NCI-H187 (cell line): Measurements from ENCODE around the gene TBC1D3C.
"Not testable (repeated sequence)": the region's sequence is repeated elsewhere in the genome, so short reads cannot be mapped to it uniquely, and the experiment has no call there.

Source experiments
- DNase-seq, 2 experiments: peaks; one replicate each; lab custom pipeline; 2025; lab: John Stamatoyannopoulos, UW

Gene TBC1D3C

DNA sequence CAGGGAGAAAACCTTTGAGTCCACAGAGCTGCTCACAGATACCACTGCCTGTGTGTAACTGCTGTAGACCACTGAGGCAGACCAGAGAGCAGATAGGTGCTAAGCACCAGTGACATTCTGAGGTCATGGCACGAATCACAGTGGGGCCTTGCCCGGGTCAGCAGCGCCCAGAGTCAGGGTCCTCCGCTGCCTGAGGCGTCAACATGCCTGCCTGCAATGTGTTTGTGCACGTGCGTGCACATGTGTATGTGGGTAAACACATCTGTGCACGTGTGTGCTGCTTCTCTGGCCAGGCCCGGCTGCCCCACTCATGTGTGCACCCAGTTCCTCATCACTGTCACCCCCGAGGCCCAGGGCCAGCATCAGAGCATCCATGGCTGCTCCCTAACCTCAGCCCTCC lies at the start of gene TBC1D3C:
TBC1D3C (minus strand) TSS at position 101 of the 400 bp plus-strand sequence. CDS start 1,568 bp downstream, outside the sequence.
- DNase-seq: not testable (repeated sequence)

DNA sequence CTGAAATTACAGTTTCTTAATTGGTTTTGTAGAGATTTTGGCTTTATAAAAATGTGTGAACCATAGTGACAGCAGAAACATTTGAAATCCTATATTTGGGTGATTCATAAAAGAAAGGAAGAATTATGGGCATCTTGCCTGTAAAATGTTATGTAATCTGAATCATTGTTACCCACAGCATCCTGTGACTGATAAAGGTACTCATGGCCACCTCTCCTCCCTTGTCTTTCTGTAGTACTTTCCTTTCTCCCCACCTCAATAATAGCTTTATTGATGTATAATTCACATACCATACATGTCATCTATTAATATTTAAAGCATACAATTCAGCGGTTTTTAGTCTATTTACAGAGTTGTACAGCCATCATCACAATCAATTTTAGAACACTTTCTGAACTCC lies 30.8 kb upstream of the TBC1D3C start:
- not testable (repeated sequence) for DNase-seq

DNA sequence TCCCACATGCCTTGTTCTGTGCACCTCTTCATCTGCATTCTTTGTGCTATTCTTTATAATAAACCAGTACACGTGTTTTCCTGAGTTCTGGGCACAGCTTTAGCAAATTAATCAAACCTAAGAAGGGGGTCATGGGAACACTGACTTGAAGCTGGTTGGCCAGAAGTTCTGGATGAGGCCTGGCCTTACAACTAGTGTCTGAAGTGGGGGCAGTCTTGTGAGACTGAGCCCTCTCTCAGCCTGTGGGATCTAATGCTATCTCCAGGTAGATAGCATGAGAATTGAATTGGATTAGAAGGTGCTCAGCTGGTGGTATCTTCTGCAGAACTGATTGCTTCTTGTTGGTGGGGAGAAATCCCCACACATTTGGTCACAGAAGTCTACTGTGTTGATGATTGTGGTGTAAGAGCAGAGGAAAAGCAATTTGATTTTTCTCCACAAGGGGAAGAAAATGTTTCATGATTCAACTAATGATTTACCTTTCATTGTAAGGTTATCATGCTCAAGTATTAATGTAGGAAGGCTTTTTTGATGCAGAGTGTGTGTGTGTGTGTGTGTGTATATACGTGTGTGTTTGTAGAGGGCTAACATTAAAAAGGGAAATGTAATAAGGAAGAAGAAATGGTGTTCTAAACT lies 25.7 kb upstream of the TBC1D3C start:
- not testable (repeated sequence) for DNase-seq

DNA sequence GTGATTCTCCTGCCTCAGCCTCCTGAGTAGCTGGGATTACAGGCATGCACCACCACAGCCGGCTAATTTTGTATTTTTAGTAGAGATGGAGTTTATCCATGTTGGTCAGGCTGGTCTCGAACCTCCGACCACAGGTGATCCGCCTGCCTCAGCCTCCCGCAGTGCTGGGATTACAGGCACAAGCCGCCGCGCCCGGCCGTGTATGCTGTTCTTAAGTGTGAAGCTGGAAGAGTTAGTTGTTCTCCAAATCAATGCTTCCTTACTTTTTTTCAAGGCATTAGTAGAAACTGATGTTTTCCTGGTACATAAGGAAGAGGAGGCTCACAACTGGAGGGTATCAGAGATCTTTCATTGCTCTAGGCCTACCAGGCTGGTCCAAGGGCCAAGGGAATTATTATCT lies 19.7 kb upstream of the TBC1D3C start:
- not testable (repeated sequence) for DNase-seq

DNA sequence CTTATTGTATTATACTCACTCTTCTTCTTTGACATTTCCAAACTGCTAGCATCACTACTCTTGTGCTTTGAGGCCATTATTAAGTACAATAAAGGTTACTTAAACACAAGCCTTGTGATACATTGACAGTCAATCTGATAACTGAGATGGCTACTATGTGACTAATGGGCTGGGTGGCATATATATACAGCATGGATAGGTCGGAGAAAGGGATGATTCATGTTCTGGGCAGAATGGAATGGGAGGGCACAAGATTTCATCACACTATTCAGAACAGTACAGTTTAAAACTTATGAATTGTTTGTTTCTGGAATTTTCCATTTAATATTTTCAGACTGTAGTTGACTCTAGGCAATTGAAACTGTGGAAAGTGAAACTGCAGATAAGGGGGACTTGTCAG lies 18.9 kb upstream of the TBC1D3C start:
- not testable (repeated sequence) for DNase-seq
